Activated T-cell treated with anti-CD3 and anti-CD28 coated beads, Interleukin-2, amount 50 U/mL, for 48 hours (primary cell): ENCODE results near the gene QSER1.
"Not testable (repeated sequence)": the region's sequence is repeated elsewhere in the genome, so short reads cannot be mapped to it uniquely, and the experiment has no call there.

Experiments
- DNase-seq, 2 experiments: peaks; one replicate each; pipeline ENCODE4 v3.0.0-alpha.2; 2020

QSER1 gene

GRCh38 chr11:32892355-32893092 is at the start of gene QSER1:
QSER1 (plus strand) TSS chr11:32892811; CDS start chr11:32893126, 315 bp downstream.
- DNase-seq = peak; percentile 76 to 81

- no peak for DNase-seq
Measured at GRCh38 chr11:32843544-32843943, 49.1 kb upstream of the QSER1 start.

- DNase-seq = no peak
Measured at GRCh38 chr11:32847511-32847910, 45.1 kb upstream of the QSER1 start.

- no peak for DNase-seq
Measured at GRCh38 chr11:32849761-32850160, 42.9 kb upstream of the QSER1 start.

GRCh38 chr11:32851251-32851650 is 41.4 kb upstream of the QSER1 start:
- no peak for DNase-seq

- DNase-seq = no peak
Measured at GRCh38 chr11:32852207-32852606, 40.4 kb upstream of the QSER1 start.

- no peak for DNase-seq
Measured at GRCh38 chr11:32855601-32856000, 37.0 kb upstream of the QSER1 start.

GRCh38 chr11:32858731-32859130 is 33.9 kb upstream of the QSER1 start:
- DNase-seq = no peak

- DNase-seq = no peak
Measured at GRCh38 chr11:32861850-32862577, 30.6 kb upstream of the QSER1 start.

GRCh38 chr11:32864555-32864954 is 28.1 kb upstream of the QSER1 start:
- DNase-seq = no peak

GRCh38 chr11:32868752-32869151 is 23.9 kb upstream of the QSER1 start:
- DNase-seq = not testable (repeated sequence)

- peak; percentile 33 to 46 for DNase-seq
Measured at GRCh38 chr11:32870676-32871075, 21.9 kb upstream of the QSER1 start.

- DNase-seq = no peak
Measured at GRCh38 chr11:32874132-32874531, 18.5 kb upstream of the QSER1 start.

GRCh38 chr11:32881286-32881685 is 11.3 kb upstream of the QSER1 start:
- DNase-seq = no peak

GRCh38 chr11:32883421-32883820 is 9.2 kb upstream of the QSER1 start:
- DNase-seq = no peak

- no peak for DNase-seq
Measured at GRCh38 chr11:32884023-32884422, 8.6 kb upstream of the QSER1 start.

GRCh38 chr11:32884770-32885384 is 7.7 kb upstream of the QSER1 start:
- no peak for DNase-seq

- no peak for DNase-seq
Measured at GRCh38 chr11:32885556-32885955, 7.1 kb upstream of the QSER1 start.

GRCh38 chr11:32886180-32886579 is 6.4 kb upstream of the QSER1 start:
- no peak for DNase-seq

GRCh38 chr11:32887707-32888383 is 4.8 kb upstream of the QSER1 start:
- not testable (repeated sequence) for DNase-seq

- not testable (repeated sequence) for DNase-seq
Measured at GRCh38 chr11:32888384-32888710, 4.3 kb upstream of the QSER1 start.

- DNase-seq = no peak
Measured at GRCh38 chr11:32888805-32889204, 3.8 kb upstream of the QSER1 start.

GRCh38 chr11:32890843-32891656 is 1.6 kb upstream of the QSER1 start:
- DNase-seq = no peak
